ES-I3 (cell line): Measurements from ENCODE around the gene NAIF1.
A peak's percentile ranks its signal among the peaks of the same experiment; 100 is the strongest.

Source experiments
- H3K36me3 ChIP-seq: 2 replicates; pipeline ENCODE4 v1.6.1; 2013; ENCODE audit warnings: mild to moderate bottlenecking, low read length, control low read depth, moderate library complexity; ENCODE audit not compliant: insufficient read depth
- H3K4me1 ChIP-seq: 2 replicates; pipeline ENCODE4 v1.6.1; 2013; ENCODE audit warnings: mild to moderate bottlenecking, control low read depth, low read length; ENCODE audit not compliant: insufficient read depth
- H3K9ac ChIP-seq: 2 replicates; pipeline ENCODE4 v1.6.1; 2013; ENCODE audit warnings: low read depth, mild to moderate bottlenecking, low read length, moderate library complexity
- H3K9me3 ChIP-seq: 2 replicates; pipeline ENCODE4 v1.6.1; 2013; ENCODE audit warnings: mild to moderate bottlenecking, low read length, moderate library complexity; ENCODE audit not compliant: control insufficient read depth, insufficient read depth

Gene NAIF1

DNA sequence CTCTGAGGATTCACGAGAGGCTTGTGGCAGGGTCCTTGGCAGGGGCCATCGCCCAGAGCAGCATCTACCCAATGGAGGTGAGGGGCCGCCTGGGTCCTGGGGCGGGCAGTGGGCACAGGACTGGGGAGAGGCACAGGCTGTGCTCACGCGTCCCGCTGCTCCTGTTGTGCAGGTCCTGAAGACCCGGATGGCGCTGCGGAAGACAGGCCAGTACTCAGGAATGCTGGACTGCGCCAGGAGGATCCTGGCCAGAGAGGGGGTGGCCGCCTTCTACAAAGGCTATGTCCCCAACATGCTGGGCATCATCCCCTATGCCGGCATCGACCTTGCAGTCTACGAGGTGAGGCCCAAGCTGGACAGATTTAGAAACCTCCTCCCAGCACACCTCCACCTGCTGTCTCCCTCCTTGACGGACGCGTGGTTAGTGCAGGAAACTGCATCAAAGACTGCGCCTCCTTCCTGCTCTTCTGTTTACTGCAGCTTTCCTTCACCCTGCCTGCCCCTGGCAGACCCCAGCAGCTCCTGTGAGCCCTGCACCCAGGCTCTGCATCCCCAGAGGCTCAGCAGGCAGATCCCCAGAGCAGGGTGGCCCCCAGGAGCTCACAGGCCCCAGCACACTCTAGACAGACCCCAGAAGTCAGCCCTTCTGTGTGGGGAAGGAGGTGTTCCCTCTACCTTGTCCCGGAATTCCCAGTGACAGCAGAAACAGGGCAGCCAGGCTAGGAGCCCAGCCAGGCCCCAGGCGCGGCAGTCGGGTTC, 39.2 kb upstream of the NAIF1 start:
- no peak overlapping the region for H3K9ac ChIP-seq
- H3K36me3 ChIP-seq: peaks cover 28% of the 10 kb centered on the region
- peaks cover 4% of the 10 kb centered on the region; the same call in 1 of the 2 replicates for H3K4me1 ChIP-seq
- no peaks in the 10 kb centered on the region for H3K9me3 ChIP-seq

DNA sequence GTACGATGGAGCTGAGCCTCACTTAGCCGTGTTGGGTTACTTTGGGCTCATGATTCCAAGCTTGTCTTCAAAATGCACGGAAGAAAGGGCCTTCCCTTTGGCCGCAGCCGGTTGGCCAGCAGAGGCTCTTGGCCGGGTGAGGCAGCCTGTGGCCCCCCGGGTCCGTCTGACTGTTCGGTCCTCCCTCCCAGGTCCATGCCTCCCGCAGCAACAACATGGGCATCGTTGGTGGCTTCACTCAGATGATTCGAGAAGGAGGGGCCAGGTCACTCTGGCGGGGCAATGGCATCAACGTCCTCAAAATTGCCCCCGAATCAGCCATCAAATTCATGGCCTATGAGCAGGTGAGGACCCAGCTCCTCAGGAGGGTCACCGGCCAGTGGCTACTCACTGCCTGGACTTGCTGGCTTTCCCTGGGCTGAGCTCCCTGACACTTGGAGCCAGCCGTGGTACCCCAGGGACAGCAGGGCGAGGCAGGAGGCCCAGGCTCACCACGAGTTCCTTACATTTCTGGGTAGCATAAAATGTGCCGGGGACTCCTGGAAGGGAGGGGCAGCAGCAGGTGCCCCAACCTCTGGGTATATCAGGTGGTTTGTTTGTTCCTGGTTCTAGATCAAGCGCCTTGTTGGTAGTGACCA, 38.5 kb upstream of the NAIF1 start:
- peaks cover 31% of the 10 kb centered on the region for H3K36me3 ChIP-seq
- H3K9ac ChIP-seq: no peak overlapping the region
- no peaks in the 10 kb centered on the region for H3K9me3 ChIP-seq
- H3K4me1 ChIP-seq: peaks cover 11% of the 10 kb centered on the region

DNA sequence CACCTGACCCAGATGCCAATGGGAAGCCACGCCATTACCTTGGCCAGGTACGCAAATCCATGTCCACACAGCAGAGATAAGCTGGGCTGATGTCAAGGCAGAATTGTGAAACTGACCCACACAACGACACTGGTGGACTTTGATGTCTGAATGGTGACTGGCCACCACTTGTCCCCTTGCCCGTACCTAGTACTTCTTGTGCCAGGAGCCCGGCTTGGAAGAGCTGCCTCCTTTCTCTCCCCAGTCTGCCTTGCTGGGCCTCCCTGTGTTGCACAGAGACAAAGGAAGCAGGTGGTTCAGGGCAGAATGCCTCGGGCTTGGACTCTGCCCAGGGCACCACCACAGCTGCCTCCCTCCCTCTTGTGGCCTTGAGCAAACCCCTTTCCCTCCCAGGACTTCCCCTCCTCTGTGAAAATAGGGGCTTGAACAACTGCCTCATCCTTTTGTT, 37.1 kb upstream of the NAIF1 start:
- Histone ChIP-seq H3K9ac (no peak overlapping the region), H3K36me3 (peaks cover 31% of the 10 kb centered on the region), H3K9me3 (no peaks in the 10 kb centered on the region), H3K4me1 (peaks cover 24% of the 10 kb centered on the region)

DNA sequence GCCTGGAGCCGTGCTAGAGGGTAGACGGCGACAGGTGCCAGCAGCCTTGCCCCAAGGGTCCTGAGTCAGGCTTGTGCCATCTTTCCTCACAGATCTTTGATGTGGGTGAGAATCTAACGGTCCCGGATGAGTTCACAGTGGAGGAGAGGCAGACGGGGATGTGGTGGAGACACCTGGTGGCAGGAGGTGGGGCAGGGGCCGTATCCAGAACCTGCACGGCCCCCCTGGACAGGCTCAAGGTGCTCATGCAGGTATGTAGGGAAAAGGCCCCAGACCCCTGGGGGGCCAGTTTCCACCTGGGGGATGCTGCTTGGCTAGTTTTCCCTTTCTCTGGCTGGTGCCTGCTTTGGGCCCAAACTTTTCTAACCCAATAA, 36.5 kb upstream of the NAIF1 start:
- peaks cover 27% of the 10 kb centered on the region for H3K4me1 ChIP-seq
- H3K36me3 ChIP-seq: peaks cover 31% of the 10 kb centered on the region
- H3K9me3 ChIP-seq: no peaks in the 10 kb centered on the region
- no peak overlapping the region for H3K9ac ChIP-seq

DNA sequence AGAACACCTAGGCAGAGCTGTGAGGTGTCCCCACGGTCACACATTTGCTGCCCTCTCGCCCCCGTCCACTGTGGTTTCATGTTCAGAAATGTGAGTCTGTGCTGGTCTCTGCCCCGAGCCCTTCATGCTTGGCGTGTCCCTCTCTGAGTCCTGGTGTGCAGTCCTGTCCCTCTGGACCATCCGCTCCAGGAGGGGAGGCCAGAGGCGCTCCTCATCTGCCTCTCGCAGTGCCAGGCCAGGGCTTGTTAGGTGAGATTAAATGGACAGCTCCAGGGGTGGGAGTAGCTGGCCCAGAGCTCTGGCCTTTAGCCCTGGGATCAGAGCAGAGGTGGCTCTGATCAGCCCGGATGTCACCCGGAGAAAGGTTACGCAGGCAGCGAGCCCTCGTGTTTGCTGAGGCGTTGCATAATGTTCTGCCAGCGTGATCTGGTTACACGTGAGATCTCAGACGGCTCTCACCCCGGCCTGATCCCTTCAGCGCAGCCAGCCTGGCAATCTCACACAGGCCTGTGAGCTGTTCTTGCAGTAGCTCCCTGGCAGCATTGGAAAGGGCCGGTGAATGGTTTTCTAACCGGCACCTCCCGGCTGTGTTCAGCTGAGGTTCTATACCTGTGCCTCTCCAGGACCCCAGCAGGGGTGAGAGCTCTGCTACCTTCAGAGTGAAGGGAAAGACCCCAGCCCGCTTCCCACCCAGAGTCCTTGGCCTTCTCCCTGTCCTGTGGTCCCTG, 35.9 kb upstream of the NAIF1 start:
- Histone ChIP-seq H3K9me3 (no peaks in the 10 kb centered on the region), H3K36me3 (peaks cover 29% of the 10 kb centered on the region), H3K9ac (no peak overlapping the region), H3K4me1 (peaks cover 27% of the 10 kb centered on the region)

DNA sequence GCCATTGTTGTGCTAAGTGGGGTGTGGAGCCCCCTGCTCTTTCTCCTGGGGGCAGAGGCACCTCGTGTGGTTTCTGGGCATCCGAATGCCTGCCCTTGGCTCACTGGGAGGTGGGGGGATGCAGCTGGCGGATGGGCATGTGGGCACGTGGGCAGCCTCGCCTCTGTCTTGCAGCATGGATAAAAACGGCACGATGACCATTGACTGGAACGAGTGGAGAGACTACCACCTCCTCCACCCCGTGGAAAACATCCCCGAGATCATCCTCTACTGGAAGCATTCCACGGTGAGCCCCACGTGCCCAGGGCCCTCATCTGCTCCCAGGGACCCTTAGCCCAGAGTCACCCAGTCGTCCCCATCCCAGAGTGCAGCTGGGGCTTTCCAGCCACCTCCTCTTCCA, 35.1 kb upstream of the NAIF1 start:
- H3K9me3 ChIP-seq: no peaks in the 10 kb centered on the region
- H3K4me1 ChIP-seq: peaks cover 35% of the 10 kb centered on the region
- H3K9ac ChIP-seq: no peak overlapping the region
- peaks cover 25% of the 10 kb centered on the region for H3K36me3 ChIP-seq

DNA sequence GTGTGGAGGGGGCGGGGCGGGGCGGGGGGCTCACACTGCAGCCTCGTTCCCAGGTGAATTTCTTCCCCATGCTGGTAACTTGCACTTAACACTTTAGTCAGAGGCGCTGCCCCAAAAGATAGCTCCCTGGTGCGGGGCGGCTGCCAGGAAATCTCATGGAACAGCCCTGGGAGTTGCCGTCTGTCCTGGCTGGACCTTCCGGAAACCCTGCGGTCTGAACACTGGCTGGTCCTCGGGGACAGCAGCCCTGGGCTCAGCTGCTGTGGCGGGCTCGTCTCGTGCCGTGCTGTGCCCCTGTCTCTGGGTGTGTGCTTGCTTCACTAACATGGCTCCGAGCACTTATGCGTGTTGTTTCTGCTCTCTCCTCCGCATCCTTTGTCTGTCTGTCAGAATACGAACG, 34.6 kb upstream of the NAIF1 start:
- peaks cover 20% of the 10 kb centered on the region for H3K36me3 ChIP-seq
- H3K9ac ChIP-seq: no peak overlapping the region
- peaks cover 40% of the 10 kb centered on the region for H3K4me1 ChIP-seq
- H3K9me3 ChIP-seq: no peaks in the 10 kb centered on the region

DNA sequence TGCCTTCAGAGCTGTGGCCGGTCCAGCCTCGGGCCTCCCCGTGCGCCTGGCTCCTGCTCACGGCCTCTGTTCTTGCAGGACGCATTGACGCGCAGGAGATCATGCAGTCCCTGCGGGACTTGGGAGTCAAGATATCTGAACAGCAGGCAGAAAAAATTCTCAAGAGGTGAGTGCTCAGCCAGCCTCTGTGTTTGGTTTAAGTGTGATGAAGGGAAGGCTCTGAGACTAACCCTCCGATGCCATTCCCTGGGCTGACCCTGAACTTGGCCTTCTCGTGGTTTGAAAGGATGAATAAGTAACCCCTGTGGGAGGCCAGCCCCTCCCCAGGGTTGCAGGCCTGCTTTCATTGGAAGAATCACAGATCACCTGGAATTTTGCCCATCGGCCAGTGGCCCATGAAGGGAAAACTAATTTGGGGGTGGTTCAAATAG, 34.1 kb upstream of the NAIF1 start:
- Histone ChIP-seq H3K9me3 (no peaks in the 10 kb centered on the region), H3K4me1 (peaks cover 42% of the 10 kb centered on the region), H3K36me3 (peaks cover 20% of the 10 kb centered on the region), H3K9ac (no peak overlapping the region)

DNA sequence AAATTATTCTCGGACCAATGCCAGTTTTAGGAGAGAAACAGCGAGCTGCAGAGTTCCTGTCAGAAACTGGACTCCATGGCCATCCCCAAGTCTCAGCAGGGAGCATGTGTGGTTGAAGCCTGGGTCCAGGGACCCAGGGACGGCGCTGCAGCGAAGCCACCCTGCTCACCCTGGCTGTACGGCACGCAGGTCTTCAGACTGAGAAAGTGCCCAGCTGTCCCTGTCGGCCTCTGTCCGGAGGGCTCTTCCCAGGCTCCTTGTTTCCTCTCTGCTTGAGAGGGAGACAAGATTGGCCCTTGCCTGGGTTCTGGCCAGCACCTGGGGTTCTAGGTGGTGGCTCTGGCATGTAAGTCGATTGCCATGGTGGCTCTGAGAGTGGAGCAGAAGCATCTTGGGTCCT, 33.5 kb upstream of the NAIF1 start:
- Histone ChIP-seq H3K9ac (no peak overlapping the region), H3K9me3 (no peaks in the 10 kb centered on the region), H3K36me3 (peaks cover 15% of the 10 kb centered on the region), H3K4me1 (peaks cover 42% of the 10 kb centered on the region)

DNA sequence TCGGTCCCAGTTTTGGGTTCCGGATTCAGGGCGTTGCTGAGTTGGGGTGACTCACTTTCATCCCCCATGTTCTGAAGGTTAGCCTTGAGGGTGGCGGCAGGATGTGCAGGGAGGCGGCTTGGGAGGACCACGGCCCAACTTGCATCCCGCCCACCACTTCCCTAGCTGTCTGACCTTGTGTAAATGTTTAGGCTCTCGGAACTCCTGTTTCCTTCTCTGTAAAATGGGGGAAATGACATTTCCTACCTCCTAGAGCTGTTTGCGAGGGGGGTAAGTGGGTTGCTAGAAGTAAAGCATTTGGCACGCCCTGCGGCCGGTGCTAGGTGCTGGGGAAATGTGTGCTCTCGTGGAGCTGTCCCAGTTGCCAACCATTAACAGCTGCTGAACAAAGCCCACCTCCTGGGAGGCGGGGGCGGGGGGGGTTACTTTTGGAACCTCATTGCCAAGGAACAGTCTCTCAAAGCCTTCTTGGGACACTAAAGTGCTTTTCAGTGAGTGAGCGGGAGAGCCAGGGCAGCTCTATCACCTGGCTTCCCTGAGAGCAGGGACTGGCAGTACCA, 32.9 kb upstream of the NAIF1 start:
- peaks cover 42% of the 10 kb centered on the region for H3K4me1 ChIP-seq
- peaks cover 13% of the 10 kb centered on the region for H3K36me3 ChIP-seq
- H3K9me3 ChIP-seq: no peaks in the 10 kb centered on the region
- peak overlapping the region; percentile 8; the same call in 1 of the 2 replicates for H3K9ac ChIP-seq

DNA sequence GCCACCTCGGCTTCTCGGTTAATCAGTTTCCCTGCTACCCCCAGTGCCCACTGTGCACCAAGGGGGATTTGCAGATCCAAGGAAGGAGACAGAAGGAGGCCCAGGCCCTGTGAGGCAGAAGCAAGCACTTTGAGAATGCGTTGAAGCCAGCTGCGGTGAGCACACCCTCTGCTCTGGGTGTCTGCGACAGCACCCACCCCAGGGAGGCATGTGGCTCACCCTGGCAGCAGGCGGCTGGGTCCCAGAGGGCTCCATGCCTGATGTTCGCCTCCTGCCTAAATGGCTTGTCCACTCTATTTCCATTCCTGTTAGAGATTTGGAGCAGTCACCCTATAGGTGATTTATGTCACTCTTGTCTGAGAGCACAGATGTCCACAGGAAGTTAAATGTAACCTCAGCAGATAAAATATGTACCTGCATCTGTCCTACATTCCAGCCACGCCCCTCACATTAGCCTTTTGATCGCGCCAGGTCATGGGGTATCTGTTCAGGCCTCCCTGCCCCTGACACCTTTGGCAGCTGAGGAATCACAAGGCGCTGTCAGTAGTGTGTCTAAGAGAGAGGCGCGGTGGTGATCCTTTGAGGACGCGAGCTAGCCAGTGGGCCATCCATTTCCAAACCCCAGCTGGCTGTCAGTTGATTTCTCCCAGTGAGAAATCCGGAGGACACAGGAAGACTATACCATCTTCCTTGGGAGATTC, 32.3 kb upstream of the NAIF1 start:
- H3K9ac ChIP-seq: peak overlapping the region; percentile 60
- H3K4me1 ChIP-seq: peaks cover 42% of the 10 kb centered on the region
- peaks cover 13% of the 10 kb centered on the region for H3K36me3 ChIP-seq
- H3K9me3 ChIP-seq: no peaks in the 10 kb centered on the region

DNA sequence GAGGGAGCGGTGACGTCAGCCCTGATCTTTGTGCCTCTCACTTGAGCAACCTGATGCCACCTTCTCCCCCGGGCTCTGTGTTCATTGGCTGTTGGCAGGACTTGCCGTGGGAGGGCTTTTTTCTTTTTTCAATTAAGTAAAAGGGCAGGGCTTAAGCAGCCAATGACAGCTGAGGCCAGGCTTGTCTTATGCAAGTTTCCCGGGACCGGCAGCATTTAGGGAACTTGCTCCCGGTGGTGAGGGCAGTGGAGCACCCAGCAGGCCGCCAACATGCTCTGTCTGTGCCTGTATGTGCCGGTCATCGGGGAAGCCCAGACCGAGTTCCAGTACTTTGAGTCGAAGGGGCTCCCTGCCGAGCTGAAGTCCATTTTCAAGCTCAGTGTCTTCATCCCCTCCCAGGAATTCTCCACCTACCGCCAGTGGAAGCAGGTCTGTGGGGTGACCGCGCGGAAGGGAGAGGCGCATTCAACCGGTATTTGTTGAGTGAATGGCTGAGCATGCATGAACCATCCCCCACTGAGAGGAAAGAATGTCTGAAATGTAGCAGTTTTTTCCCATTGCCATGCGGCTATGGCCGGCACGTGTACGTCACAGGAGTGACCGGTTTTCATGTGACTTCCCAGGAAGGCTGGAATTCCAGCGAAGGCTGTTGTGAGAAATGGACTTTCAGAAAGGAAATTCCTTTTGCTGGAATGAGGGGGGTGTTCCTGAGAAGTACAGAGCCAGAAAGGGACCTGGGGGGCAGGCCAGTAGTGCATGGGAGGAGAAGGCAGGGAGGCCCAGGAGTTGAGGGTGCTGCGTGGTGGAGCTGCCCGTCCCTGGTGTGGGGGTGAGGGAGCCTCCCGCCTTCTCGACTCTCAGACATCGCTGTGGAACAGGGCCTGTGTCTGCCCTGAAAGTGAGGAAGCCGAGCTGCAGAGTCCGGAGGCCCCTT, 31.4 kb upstream of the NAIF1 start:
- Histone ChIP-seq H3K4me1 (peaks cover 42% of the 10 kb centered on the region), H3K9ac (peak overlapping the region; percentile 60), H3K36me3 (peaks cover 8% of the 10 kb centered on the region)

DNA sequence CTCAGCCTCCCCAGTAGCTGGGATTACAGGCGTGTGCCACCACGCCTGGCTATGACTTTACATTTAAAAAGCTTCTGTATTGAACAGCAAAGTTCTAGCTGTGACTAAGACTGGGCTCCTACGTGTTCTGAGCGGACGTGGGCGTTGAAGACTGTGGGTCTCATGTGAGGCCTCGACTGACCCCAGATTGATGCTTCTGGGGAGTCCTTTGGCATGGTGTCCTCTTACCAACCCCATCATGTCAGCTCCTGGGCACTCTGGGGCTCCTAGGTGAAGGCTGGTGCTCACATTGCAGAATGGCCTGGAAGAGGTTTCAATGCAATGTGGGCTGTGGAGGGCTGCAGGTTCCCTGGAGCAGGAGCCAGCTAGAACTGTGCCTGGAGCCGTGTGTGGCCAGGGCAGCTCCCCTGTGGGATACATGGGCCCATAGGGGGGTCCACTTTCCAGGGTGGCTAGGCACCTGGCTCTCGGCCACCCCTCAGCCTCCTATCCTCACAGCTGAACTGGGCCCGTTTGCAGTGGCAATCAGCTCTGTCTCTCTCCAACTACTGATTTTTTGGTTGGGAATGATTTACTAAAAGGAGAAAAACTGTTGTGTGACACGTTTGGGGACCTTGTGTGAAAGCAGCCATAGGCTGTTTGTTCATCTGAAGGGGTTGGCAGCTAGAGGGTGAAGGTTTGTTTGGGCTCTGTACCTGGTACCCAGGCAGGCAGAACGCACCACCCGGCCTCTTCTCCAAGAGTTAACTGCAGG, 30.6 kb upstream of the NAIF1 start:
- peaks cover 42% of the 10 kb centered on the region for H3K4me1 ChIP-seq
- peaks cover 5% of the 10 kb centered on the region for H3K36me3 ChIP-seq
- H3K9me3 ChIP-seq: no peaks in the 10 kb centered on the region
- H3K9ac ChIP-seq: no peak overlapping the region; the same call in 1 of the 2 replicates

More for the DNA sequence above, 31.4 kb upstream of the NAIF1 start:
- H3K9me3 ChIP-seq: no peaks in the 10 kb centered on the region
